Kidney epithelial cell (primary cell): Measurements from ENCODE around the gene SLC4A5. TPM values are rescaled to one million over a fixed set of nuclear protein-coding genes. Genes with fewer than 3 reads are reported as not detected.

ENCODE experiments used
- DNase-seq: peaks from one replicate; pipeline ENCODE4 v3.0.0-alpha.2; 2010; ENCODE audit warnings: low read depth
- H3K27me3 ChIP-seq: 2 replicates; pipeline ENCODE4 v1.6.0; 2011; ENCODE audit warnings: low read length; ENCODE audit not compliant: control insufficient read depth, insufficient read depth
- H3K36me3 ChIP-seq: 2 replicates; pipeline ENCODE4 v1.5.1; 2011; ENCODE audit warnings: low read length; ENCODE audit not compliant: control insufficient read depth, insufficient read depth
- H3K4me3 ChIP-seq: 2 replicates; pipeline ENCODE4 v1.5.1; 2011; ENCODE audit warnings: low read depth, mild to moderate bottlenecking, control low read depth, low read length
- CTCF ChIP-seq: IDR thresholded peaks from 2 replicates; pipeline ENCODE4 v1.5.1; 2011; ENCODE audit warnings: mild to moderate bottlenecking, moderate library complexity, low read length, control low read depth, inconsistent platforms; ENCODE audit not compliant: insufficient read depth, poor library complexity, severe bottlenecking
- total RNA-seq: library from RNA; depleted of rRNA; stranded (reverse); fragments of >200 nt; gene quantifications from 2 replicates; pipeline ENCODE4 v1.2.3, GENCODE V29; 2015

SLC4A5 gene
- total RNA-seq, 1 donor from 2014 or later = 1.8 TPM

GRCh38 chr2:74332550-74333174, 10.6 kb downstream of the SLC4A5 start:
- Histone ChIP-seq H3K36me3 (peaks cover 1% of the 10 kb centered on the region), H3K27me3 (no peaks in the 10 kb centered on the region), H3K4me3 (no peak overlapping the region)
- DNase-seq = no peak
- no peak for TF ChIP-seq CTCF

- TF ChIP-seq CTCF = no peak
- Histone ChIP-seq H3K4me3 (no peak overlapping the region), H3K27me3 (no peaks in the 10 kb centered on the region), H3K36me3 (peaks cover under 1% of the 10 kb centered on the region)
- no peak for DNase-seq
Observed at GRCh38 chr2:74328573-74328972, 14.6 kb downstream of the SLC4A5 start.

- H3K36me3 ChIP-seq = no peaks in the 10 kb centered on the region
- H3K4me3 ChIP-seq = no peak overlapping the region
- no peak for DNase-seq
- TF ChIP-seq CTCF = no peak
- H3K27me3 ChIP-seq = no peaks in the 10 kb centered on the region
Observed at GRCh38 chr2:74328074-74328473, 15.1 kb downstream of the SLC4A5 start.

- DNase-seq = no peak
- H3K36me3 ChIP-seq = no peaks in the 10 kb centered on the region
- TF ChIP-seq CTCF = no peak
- H3K4me3 ChIP-seq = no peak overlapping the region
- no peaks in the 10 kb centered on the region for H3K27me3 ChIP-seq
Observed at GRCh38 chr2:74327627-74328026, 15.6 kb downstream of the SLC4A5 start.

GRCh38 chr2:74327199-74327598, 16.0 kb downstream of the SLC4A5 start:
- no peak overlapping the region for H3K4me3 ChIP-seq
- DNase-seq = no peak
- no peaks in the 10 kb centered on the region for H3K27me3 ChIP-seq
- no peak for TF ChIP-seq CTCF
- H3K36me3 ChIP-seq = no peaks in the 10 kb centered on the region

- Histone ChIP-seq H3K36me3 (no peaks in the 10 kb centered on the region), H3K27me3 (no peaks in the 10 kb centered on the region), H3K4me3 (no peak overlapping the region)
- no peak for TF ChIP-seq CTCF
- no peak for DNase-seq
Observed at GRCh38 chr2:74325815-74326214, 17.4 kb downstream of the SLC4A5 start.
